Measurements from ENCODE around the gene KRT32. TPM values are rescaled to one million over a fixed set of nuclear protein-coding genes. Genes with fewer than 3 reads are reported as not detected.
"Not testable (repeated sequence)": the region's sequence is repeated elsewhere in the genome, so short reads cannot be mapped to it uniquely, and the experiment has no call there.

Gene KRT32
- total RNA-seq, 1 donor from 2014 or later, result not detected

- DNase-seq, result no peak
- intact Hi-C loops (cut with micrococcal nuclease), result no loop called here
- no peak for ATAC-seq
Measured at GRCh38 chr17:41440531-41441033, 26.6 kb downstream of the KRT32 start, which contains the start of gene KRT38. TSS of gene KRT38 (minus strand) at chr17:41440983. CDS start at chr17:41440921, 62 bp downstream.

- ATAC-seq (no peak), DNase-seq (no peak)
- intact Hi-C loops (cut with micrococcal nuclease), result no loop called here
Measured at GRCh38 chr17:41439375-41439774, 27.8 kb downstream of the KRT32 start.

- DNase-seq (no peak), ATAC-seq (no peak)
- intact Hi-C loops (cut with micrococcal nuclease), result no loop called here
Measured at GRCh38 chr17:41437769-41438168, 29.4 kb downstream of the KRT32 start.

DNA sequence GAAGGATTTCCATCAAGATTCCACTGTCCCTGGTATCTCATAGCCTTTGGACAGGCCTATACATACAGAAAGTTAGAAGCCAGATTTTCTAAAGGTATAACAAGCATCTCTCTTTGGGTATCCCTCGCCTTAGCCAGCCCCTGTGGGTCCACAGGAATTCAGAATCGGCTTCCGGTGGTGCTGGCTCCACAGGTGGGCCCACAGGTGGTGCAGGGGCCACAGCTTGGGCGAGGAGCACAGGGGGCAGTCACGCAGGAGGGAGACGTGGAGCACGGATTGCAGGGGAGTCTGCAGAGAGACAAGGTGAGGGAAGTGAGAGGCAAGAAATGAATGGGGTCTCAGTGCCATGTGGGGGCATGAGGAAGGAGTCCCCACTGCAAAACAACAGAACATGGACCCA is 29.9 kb downstream of the KRT32 start:
- no peak for ATAC-seq
- intact Hi-C loops (cut with micrococcal nuclease), result no loop called here
- no peak for DNase-seq

- intact Hi-C loops (cut with micrococcal nuclease), result no loop called here
- ATAC-seq, result peak; percentile 87
Measured at GRCh38 chr17:41434415-41434814, 32.8 kb downstream of the KRT32 start.

DNA sequence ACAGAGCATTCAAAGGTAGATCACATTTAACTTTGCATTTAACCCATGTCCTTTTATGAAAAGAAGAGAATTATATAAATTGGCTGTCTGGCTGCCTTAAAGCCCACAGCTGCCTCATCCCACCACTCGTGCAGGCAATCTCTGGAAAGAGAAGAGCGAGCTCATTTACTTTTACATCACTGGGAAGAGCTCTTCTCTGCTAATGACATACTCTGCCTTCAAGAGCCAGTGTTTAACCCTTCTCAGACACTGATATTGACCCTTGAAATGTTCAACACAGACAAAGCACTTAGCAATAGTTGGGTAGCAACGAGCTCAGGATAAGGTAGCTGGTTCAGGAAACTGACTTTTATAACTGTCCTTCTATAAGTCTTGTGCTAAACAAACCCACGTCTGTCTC is 33.2 kb downstream of the KRT32 start:
- DNase-seq (no peak), ATAC-seq (peak; percentile 47)
- intact Hi-C loops (cut with micrococcal nuclease), result no loop called here

More at GRCh38 chr17:41434415-41434814, 32.8 kb downstream of the KRT32 start:
- DNase-seq, result no peak

GRCh38 chr17:41433586-41433985 is 33.6 kb downstream of the KRT32 start:
- intact Hi-C loops (cut with micrococcal nuclease), result no loop called here
- DNase-seq (no peak), ATAC-seq (no peak)

- DNase-seq; intact Hi-C loops (cut with micrococcal nuclease); ATAC-seq: not testable (repeated sequence)
Measured at GRCh38 chr17:41430376-41430775, 36.8 kb downstream of the KRT32 start.

- intact Hi-C loops (cut with micrococcal nuclease), result no loop called here
- DNase-seq (no peak), ATAC-seq (no peak)
Measured at GRCh38 chr17:41429667-41430066, 37.5 kb downstream of the KRT32 start.

GRCh38 chr17:41428591-41429291 is 38.4 kb downstream of the KRT32 start:
- no peak for ATAC-seq
- intact Hi-C loops (cut with micrococcal nuclease), result no loop called here
- no peak for DNase-seq

DNA sequence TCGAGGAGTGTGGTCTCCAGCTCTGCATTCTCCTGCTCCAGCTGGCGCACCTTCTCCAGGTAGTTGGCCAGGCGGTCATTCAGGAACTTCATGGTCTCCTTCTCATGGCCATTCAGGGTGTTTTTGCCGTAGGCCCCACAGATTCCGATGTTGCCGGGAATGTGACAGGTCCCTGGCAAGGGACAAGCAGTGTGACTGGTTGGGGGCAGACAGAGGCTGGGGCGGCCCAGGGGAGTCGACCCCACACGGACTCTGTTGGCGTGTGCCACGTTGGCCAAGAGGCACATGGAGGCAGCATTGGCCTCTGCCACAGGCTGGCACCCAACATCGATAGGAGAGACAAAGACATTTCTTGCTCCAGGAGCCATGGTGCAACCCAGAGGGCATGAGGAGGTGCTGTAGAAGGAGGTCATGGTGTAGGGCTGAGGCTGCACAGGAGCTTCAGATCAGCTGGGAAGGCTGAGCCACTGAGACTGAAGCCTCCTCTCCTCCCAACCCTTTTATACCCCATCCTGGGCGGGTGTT is 43.0 kb downstream of the KRT32 start, which contains the start of gene KRT37:
Gene KRT37, minus strand, starts transcription at position 475 of the 525 bp plus-strand sequence. Its CDS starts 62 bp downstream, at position 413.
- intact Hi-C loops (cut with micrococcal nuclease), result no loop called here
- DNase-seq (no peak), ATAC-seq (no peak)

DNA sequence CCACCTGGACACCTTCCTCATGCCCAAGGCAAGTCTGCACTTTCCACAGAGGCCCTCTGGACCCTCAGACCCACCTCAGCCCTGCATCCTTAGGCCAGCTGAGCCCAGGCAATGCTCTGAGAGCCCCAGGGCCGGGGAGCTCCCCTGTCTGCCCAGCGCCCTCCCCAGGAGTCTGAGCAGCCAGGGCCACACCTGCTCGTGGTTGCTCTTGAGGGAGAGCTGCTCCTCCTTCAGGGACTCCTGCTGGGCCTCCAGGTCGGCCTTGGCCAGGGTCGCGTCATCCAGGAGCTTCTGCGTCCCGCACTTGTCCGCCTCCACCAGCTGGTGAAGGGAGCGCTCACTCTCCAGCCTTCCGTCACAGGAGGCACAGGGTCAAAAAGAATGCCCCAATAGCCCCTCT is 44.6 kb downstream of the KRT32 start:
- ATAC-seq; intact Hi-C loops (cut with micrococcal nuclease); DNase-seq: not testable (repeated sequence)

GRCh38 chr17:41421617-41422016 is 45.6 kb downstream of the KRT32 start:
- no peak for DNase-seq
- no peak for ATAC-seq
- intact Hi-C loops (cut with micrococcal nuclease), result no loop called here

DNA sequence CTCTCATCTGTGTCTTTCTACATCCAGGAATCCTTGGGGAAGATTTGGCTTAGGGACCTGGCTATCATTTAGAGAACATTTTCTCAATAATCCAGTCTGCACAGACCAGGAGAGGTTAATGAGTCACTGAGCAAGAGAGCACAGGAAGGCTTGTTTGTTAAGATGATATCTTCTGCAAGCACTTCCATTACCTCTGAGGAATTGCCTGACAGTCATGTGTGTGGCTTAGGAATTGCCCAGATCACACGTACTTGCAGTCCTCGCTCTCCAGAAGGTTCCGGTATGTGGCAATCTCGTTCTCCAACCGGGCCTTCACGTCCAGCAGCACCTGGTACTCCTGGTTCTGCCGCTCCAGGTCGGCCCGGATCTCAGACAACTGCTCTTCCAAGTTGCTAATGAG is 46.1 kb downstream of the KRT32 start:
- no peak for DNase-seq
- no peak for ATAC-seq
- intact Hi-C loops (cut with micrococcal nuclease), result no loop called here

- no peak for ATAC-seq
- no peak for DNase-seq
- intact Hi-C loops (cut with micrococcal nuclease), result no loop called here
Measured at GRCh38 chr17:41420134-41420533, 47.1 kb downstream of the KRT32 start.

DNA sequence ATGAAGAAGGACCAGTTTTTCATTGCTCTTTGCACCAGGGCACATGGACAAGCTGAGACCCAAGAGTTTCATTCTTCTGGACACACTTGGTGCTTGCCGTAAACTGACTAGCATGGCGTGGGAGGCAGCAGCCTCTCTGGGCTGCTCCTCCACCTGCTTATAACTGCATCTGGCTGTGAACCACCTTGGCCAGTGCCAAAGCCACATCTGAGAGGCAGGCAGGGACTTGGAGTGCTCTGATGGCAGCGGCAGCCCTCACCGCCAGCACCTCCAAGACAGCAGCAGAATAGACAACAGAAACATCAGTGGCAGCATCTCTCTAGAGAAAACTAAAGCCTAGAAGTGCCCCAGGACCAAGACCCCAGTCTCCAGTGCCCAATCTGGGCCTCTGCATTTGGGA is 47.5 kb downstream of the KRT32 start:
- intact Hi-C loops (cut with micrococcal nuclease), result no loop called here
- ATAC-seq (no peak), DNase-seq (no peak)

- intact Hi-C loops (cut with micrococcal nuclease), result no loop called here
- no peak for DNase-seq
- no peak for ATAC-seq
Measured at GRCh38 chr17:41418116-41418860, 48.9 kb downstream of the KRT32 start.

DNA sequence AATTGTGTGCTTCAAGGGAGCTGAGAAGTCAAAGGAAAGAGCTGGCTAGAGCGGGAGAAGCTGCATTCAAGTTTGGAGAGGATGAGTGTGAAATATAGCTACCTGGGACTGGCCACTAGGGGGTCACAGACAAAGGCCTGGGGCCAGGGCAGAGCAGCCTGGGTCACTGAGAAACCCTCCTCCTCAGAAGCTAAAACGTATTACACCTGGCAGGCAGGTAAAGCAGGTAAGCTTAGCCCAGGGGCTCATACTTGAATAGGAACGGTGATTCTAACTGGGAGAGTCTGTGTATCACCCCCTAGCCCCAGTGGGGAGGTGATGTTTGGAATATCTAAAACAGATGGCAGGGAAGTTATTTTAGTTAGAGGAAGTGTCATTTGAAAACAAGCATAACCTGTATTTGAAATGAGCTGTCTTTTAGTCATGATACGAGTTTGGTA is 49.6 kb downstream of the KRT32 start:
- DNase-seq, result no peak
- intact Hi-C loops (cut with micrococcal nuclease), result no loop called here
- no peak for ATAC-seq

- intact Hi-C loops (cut with micrococcal nuclease), result no loop called here
- no peak for DNase-seq
- ATAC-seq, result no peak
Measured at GRCh38 chr17:41417127-41417526, 50.1 kb downstream of the KRT32 start.

DNA sequence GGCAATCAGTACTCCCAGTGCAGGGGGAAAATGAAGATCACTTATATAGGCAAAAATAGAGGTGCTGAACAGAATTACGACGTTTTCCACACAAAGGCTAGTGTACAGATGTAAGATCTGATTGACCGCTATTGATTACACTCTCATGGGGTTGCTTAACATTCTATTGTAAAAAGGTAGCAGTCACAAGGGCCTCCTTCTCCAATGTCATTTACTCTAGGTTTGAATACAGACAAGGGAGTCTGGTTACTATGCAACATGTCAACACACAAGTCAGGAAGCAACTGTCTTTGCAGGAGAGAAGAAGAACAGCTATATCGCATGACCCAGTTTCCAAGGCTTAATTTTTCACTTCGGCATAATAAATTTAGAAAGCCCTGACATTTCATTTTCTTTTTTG is 50.7 kb downstream of the KRT32 start:
- ATAC-seq (peak; percentile 76), DNase-seq (no peak)
- intact Hi-C loops (cut with micrococcal nuclease), result no loop called here
